ENCODE measurements around the gene SNURF. TPM values are rescaled to one million over a fixed set of nuclear protein-coding genes. Genes with fewer than 3 reads are reported as not detected.
"Not testable (repeated sequence)": the region's sequence is repeated elsewhere in the genome, so short reads cannot be mapped to it uniquely, and the experiment has no call there.

SNURF gene, protein sequence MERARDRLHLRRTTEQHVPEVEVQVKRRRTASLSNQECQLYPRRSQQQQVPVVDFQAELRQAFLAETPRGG
- 10.3 and 10.5 TPM in 2 replicates for total RNA-seq

DNA sequence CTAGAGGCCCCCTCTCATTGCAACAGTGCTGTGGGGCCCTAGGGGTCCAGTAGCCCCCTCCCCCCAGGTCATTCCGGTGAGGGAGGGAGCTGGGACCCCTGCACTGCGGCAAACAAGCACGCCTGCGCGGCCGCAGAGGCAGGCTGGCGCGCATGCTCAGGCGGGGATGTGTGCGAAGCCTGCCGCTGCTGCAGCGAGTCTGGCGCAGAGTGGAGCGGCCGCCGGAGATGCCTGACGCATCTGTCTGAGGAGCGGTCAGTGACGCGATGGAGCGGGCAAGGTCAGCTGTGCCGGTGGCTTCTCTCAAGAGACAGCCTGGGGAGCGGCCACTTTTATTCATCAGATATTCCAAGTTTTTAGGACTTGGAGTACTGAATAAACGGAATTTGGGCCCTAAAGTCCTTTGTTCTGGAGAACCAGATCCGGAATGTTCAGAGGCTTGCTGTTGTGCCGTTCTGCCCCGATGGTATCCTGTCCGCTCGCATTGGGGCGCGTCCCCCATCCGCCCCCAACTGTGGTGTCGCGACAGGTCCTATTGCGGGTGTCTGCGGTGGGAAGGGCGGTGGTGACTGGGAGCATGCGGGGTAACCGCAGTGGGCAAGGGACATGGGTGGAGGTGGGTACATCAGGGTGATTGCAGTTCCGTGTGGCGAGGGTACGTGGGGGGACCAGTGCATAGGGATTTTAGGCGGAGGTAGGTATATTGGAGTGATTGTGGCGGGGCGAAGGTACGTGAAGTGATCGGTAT lies at the start of gene SNURF, which contains the start of gene SNRPN:
Gene SNURF, plus strand, starts transcription at position 205 of the 748 bp plus-strand sequence. Its CDS starts 62 bp downstream, at position 267.
Gene SNRPN, plus strand, starts transcription at position 205 of the 748 bp plus-strand sequence. CDS start 19,467 bp downstream, outside the sequence.
- H3K27ac Mint-ChIP-seq: peak within 1 kb of the TSS; percentile 94
- H3K36me3 Mint-ChIP-seq (ENCODE audit: low read depth): peaks cover 7% of the 10 kb centered on the region
- H3K9me3 Mint-ChIP-seq: peaks cover 6% of the 10 kb centered on the region
- intact Hi-C loops (cut with micrococcal nuclease): loop anchor here (10.0 kb wide), 1 partner anchor 180 kb away; no protein-coding TSS in a partner anchor
- DNase-seq: peak; percentile 87
- H3K4me3 Mint-ChIP-seq: peak within 1 kb of the TSS; percentile 96
- H3K27me3 Mint-ChIP-seq: peaks cover 2% of the 10 kb centered on the region
- H3K4me1 Mint-ChIP-seq: peaks cover 11% of the 10 kb centered on the region

- Mint-ChIP-seq H3K4me3 (no peak overlapping the region), H3K27me3 (no peaks in the 10 kb centered on the region), H3K36me3 (ENCODE audit: low read depth) (no peaks in the 10 kb centered on the region), H3K4me1 (peaks cover 3% of the 10 kb centered on the region), H3K9me3 (peaks cover 23% of the 10 kb centered on the region), H3K27ac (no peak overlapping the region)
- no peak for DNase-seq
- intact Hi-C loops (cut with micrococcal nuclease): no loop called here
These were observed 38.3 kb upstream of the SNURF start for GRCh38 chr15:24916305-24917009.

DNA sequence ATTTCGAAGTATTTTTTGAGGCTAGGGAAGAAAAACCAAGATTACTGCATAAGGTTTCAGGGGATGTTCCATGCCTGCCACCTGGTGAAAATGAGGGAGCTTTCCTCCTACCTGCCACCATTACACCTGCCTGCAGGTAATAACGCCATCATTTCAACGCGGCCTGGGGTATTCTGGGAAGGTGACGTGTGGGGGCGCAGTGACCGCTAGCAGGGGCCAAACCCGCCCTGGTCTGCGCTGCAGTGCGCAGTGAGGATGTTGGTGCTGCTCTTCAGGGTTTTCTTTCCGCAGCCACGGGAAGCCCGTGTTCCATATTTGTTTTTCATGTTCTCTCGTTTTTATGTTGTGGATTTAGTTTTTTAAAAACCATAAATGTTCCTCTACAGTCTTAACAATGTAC lies 37.4 kb upstream of the SNURF start:
- Mint-ChIP-seq H3K4me3 (no peak overlapping the region), H3K9me3 (peaks cover 20% of the 10 kb centered on the region), H3K27ac (no peak overlapping the region), H3K36me3 (ENCODE audit: low read depth) (no peaks in the 10 kb centered on the region), H3K27me3 (no peaks in the 10 kb centered on the region), H3K4me1 (peaks cover 3% of the 10 kb centered on the region)
- DNase-seq: no peak
- intact Hi-C loops (cut with micrococcal nuclease): no loop called here

- H3K4me1 Mint-ChIP-seq: peaks cover 3% of the 10 kb centered on the region
- H3K36me3 Mint-ChIP-seq (ENCODE audit: low read depth): no peaks in the 10 kb centered on the region
- H3K27ac Mint-ChIP-seq: no peak overlapping the region
- intact Hi-C loops (cut with micrococcal nuclease): no loop called here
- H3K27me3 Mint-ChIP-seq: no peaks in the 10 kb centered on the region
- DNase-seq: no peak
- no peak overlapping the region for H3K4me3 Mint-ChIP-seq
- H3K9me3 Mint-ChIP-seq: peaks cover 22% of the 10 kb centered on the region
These were observed 35.3 kb upstream of the SNURF start for GRCh38 chr15:24919446-24919845.

DNA sequence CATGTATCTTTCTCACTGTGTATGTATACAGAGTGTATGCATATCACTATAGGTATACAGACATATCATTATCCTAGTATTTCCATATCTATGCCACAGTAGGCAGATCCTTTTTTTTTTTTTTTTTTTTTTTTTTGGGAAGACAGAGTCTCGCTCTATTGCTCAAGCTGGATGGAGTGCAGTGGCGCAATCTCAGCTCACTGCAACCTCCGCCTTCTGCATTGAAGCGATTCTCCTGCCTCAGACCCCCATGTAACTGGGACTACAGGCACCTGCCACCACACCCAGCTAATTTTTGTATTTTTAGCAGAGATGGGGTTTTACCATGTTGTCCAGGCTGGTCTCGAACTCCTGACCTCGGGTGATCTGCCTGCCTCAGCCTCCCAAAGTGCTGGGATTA lies 32.0 kb upstream of the SNURF start:
- intact Hi-C loops (cut with micrococcal nuclease); H3K27me3 Mint-ChIP-seq; H3K27ac Mint-ChIP-seq; DNase-seq; H3K4me1 Mint-ChIP-seq; H3K36me3 Mint-ChIP-seq (ENCODE audit: low read depth); H3K4me3 Mint-ChIP-seq: not testable (repeated sequence)
- peaks cover 18% of the 10 kb centered on the region for H3K9me3 Mint-ChIP-seq

DNA sequence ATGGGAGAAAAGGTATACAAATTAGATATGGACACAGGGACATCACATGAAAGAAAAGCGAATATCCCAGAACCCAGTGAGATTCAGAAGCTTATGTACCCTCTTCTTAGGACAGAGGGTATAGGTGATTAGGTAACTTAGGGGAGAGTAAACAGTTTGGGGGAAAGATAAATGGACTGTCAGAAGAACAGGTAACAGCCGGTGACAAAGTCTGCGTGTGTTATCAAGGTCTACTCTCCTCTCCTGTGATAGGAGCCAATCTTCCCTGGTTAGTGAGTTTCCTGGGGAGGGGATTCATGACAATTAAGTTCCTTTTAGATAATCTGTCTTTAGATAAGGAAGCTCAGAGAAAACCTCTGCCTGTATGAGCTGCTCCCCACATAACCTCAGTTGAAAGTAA lies 30.6 kb upstream of the SNURF start:
- Mint-ChIP-seq H3K27ac (no peak overlapping the region), H3K4me1 (no peaks in the 10 kb centered on the region), H3K9me3 (peaks cover 30% of the 10 kb centered on the region), H3K36me3 (ENCODE audit: low read depth) (no peaks in the 10 kb centered on the region), H3K4me3 (no peak overlapping the region), H3K27me3 (no peaks in the 10 kb centered on the region)
- DNase-seq: no peak
- intact Hi-C loops (cut with micrococcal nuclease): no loop called here

- Mint-ChIP-seq H3K4me1 (no peaks in the 10 kb centered on the region), H3K27me3 (no peaks in the 10 kb centered on the region), H3K27ac (no peak overlapping the region), H3K36me3 (ENCODE audit: low read depth) (no peaks in the 10 kb centered on the region), H3K9me3 (peaks cover 31% of the 10 kb centered on the region), H3K4me3 (no peak overlapping the region)
- intact Hi-C loops (cut with micrococcal nuclease): no loop called here
- no peak for DNase-seq
These were observed 30.2 kb upstream of the SNURF start for GRCh38 chr15:24924621-24925020.

DNA sequence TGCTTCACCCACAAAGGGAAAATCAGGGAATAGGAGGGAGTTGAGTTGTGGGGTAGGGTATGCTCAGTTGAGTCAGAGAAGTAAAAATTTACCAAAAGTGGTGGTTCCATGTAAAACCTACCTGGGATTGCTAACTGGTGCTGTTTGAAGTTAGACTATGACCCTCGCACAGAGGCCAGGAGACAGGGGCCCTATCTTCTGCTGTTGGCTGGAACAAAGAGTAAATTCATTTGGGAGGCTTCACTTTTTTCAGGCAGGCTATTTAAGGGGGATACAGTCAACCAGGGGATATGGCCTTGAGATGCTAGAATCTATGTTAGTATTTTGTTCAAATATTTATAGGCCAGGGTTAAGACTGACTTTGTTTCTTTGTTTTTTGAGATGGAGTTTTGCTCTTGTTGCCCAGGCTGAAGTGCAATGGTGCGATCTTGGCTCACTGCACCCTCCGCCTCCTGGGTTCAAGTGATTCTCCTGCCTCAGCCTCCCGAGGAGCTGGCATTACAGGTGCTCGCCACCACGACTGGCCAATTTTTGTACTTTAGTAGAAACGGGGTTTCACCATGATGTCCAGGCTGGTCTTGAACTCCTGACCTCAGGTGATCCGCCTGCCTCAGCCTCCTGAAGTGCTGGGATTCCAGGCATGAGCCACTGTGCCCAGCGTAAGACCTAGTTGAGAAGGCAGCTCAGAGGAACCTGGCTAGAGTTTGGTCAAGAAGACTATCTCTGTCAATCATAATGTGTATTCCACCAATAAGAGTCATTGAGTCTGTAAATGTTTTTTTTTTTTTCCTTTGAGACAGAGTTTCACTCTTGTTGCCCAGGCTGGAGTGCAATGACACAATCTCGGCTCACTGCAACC lies 22.7 kb upstream of the SNURF start:
- H3K4me1 Mint-ChIP-seq; intact Hi-C loops (cut with micrococcal nuclease); H3K27ac Mint-ChIP-seq; DNase-seq; H3K4me3 Mint-ChIP-seq; H3K27me3 Mint-ChIP-seq; H3K36me3 Mint-ChIP-seq (ENCODE audit: low read depth): not testable (repeated sequence)
- peaks cover 27% of the 10 kb centered on the region for H3K9me3 Mint-ChIP-seq

DNA sequence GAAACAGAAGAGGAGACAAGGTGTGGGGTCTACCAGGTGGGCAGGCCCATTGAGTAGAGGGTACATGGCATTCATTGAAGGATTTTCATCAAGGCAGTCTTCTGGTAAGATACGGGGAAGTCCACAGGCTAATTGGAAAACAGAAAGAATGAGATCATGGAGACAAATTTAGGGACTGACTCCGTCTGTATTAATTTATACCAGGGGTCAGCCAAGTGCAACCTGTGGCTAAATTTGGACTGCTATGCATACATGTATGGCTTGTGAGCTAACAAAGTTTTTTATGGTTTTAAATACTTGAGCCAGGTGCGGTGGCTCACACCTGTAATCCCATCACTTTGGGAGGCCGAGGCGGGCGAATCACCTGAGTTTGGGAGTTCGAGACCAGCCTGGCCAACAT lies 21.1 kb upstream of the SNURF start:
- Mint-ChIP-seq H3K36me3 (ENCODE audit: low read depth) (no peaks in the 10 kb centered on the region), H3K27me3 (no peaks in the 10 kb centered on the region), H3K9me3 (peaks cover 25% of the 10 kb centered on the region), H3K27ac (no peak overlapping the region), H3K4me1 (no peaks in the 10 kb centered on the region), H3K4me3 (no peak overlapping the region)
- no peak for DNase-seq
- intact Hi-C loops (cut with micrococcal nuclease): no loop called here

- H3K36me3 Mint-ChIP-seq (ENCODE audit: low read depth); intact Hi-C loops (cut with micrococcal nuclease); H3K4me1 Mint-ChIP-seq; H3K27ac Mint-ChIP-seq; DNase-seq; H3K27me3 Mint-ChIP-seq; H3K4me3 Mint-ChIP-seq: not testable (repeated sequence)
- peaks cover 26% of the 10 kb centered on the region for H3K9me3 Mint-ChIP-seq
These were observed 16.6 kb upstream of the SNURF start for GRCh38 chr15:24938224-24938623.

GRCh38 chr15:24940236-24940635 lies 14.6 kb upstream of the SNURF start:
- no peak for DNase-seq
- H3K4me3 Mint-ChIP-seq: no peak overlapping the region

DNA sequence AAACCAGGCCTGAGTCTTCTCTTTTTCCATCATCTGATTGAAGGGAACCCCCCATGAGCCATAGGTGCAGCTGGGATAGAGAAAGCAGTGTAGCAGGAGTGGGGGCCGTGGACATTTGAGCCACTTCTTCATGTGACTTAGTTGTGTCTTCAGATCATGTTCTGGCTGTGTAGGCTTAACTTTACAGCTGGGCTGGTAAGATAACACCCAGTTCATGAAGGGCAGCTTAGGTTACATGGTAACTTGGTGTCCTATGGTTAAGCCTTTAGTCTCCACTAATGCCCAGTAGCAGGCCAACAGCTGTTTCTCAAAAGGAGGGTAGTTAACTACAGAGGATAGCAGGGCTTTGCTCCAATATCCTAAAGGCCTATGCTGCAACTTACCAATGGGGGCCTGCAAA lies 11.4 kb upstream of the SNURF start:
- H3K27ac Mint-ChIP-seq: no peak overlapping the region
- H3K4me3 Mint-ChIP-seq: no peak overlapping the region
- no peaks in the 10 kb centered on the region for H3K27me3 Mint-ChIP-seq
- no peaks in the 10 kb centered on the region for H3K4me1 Mint-ChIP-seq
- H3K9me3 Mint-ChIP-seq: peaks cover 21% of the 10 kb centered on the region
- no peaks in the 10 kb centered on the region for H3K36me3 Mint-ChIP-seq (ENCODE audit: low read depth)
- no peak for DNase-seq
- intact Hi-C loops (cut with micrococcal nuclease): no loop called here

More at GRCh38 chr15:24940236-24940635, 14.6 kb upstream of the SNURF start:
- H3K36me3 Mint-ChIP-seq (ENCODE audit: low read depth): no peaks in the 10 kb centered on the region
- no peak overlapping the region for H3K27ac Mint-ChIP-seq
- H3K27me3 Mint-ChIP-seq: no peaks in the 10 kb centered on the region
- H3K9me3 Mint-ChIP-seq: peaks cover 22% of the 10 kb centered on the region
- no peaks in the 10 kb centered on the region for H3K4me1 Mint-ChIP-seq
- intact Hi-C loops (cut with micrococcal nuclease): no loop called here

DNA sequence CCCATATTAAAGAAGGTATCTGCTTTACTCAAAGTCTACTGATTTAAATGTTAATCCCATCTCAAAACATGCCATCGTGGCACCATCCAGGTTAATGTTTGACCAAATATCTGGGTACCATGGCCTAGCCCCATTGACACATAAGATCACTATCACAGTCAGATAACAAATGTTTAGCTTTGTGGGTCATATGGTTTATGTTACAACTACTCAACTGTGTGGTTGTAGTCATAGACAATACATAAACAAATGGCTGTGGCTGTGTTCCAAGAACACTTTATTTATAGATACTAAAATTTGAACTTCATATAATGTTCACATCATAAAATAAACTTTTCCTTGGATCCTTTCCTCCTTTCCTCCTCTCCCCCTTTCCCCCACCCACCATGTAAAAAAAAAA lies 9.8 kb upstream of the SNURF start:
- intact Hi-C loops (cut with micrococcal nuclease): no loop called here
- no peaks in the 10 kb centered on the region for H3K36me3 Mint-ChIP-seq (ENCODE audit: low read depth)
- no peak for DNase-seq
- H3K9me3 Mint-ChIP-seq: peaks cover 17% of the 10 kb centered on the region
- no peaks in the 10 kb centered on the region for H3K4me1 Mint-ChIP-seq
- H3K27ac Mint-ChIP-seq: no peak overlapping the region
- no peak overlapping the region for H3K4me3 Mint-ChIP-seq
- no peaks in the 10 kb centered on the region for H3K27me3 Mint-ChIP-seq
